H1 (cell line): ENCODE data around the gene BRCA1. TPM values are rescaled to one million over a fixed set of nuclear protein-coding genes. Genes with fewer than 3 reads are reported as not detected.

Experiments
- CTCF ChIA-PET: fragments of 300-600 bp; sonication (Branson Sonifier 250); formaldehyde crosslinking; loops from one replicate; lab custom pipeline; 2021; ENCODE audit not compliant: partially characterized antibody; lab: Charles Lee
- POLR2A ChIA-PET: fragments of 300-600 bp; sonication (Branson Sonifier 250); formaldehyde crosslinking; loops from one replicate; lab custom pipeline; 2021; ENCODE audit warnings: inconsistent platforms; ENCODE audit not compliant: partially characterized antibody; lab: Charles Lee
- DNase-seq, 2 experiments: peaks; one replicate each; pipeline versions ENCODE4 v3.0.0 to v3.0.0-alpha.2; 2010 to 2022; ENCODE audit warnings: low spot score in 2 of 2, low read depth in 1 of 2, mixed read lengths in 1 of 2
- FAIRE-seq: peaks from 2 replicates; lab custom pipeline; 2011; peaks lifted over from hg19 to GRCh38; lab: Jason Lieb, UNC
- H2AFZ ChIP-seq: 2 replicates; pipeline ENCODE4 v1.8.1; 2012; ENCODE audit warnings: low read length, inconsistent platforms
- H2AK5ac ChIP-seq: 2 replicates; pipeline ENCODE4 v1.6.1; 2013; ENCODE audit warnings: low read depth, low read length
- H2BK120ac ChIP-seq: replicated peaks from 2 replicates; pipeline ENCODE3; 2013; ENCODE audit warnings: low read depth, low read length, inconsistent platforms
- H2BK12ac ChIP-seq: 2 replicates; pipeline ENCODE4 v1.6.1; 2013; ENCODE audit warnings: low read depth, low read length
- H2BK15ac ChIP-seq: 2 replicates; pipeline ENCODE4 v1.6.1; 2013; ENCODE audit warnings: low read length
- H2BK20ac ChIP-seq: 2 replicates; pipeline ENCODE4 v1.6.1; 2013; ENCODE audit warnings: low read length
- H2BK5ac ChIP-seq: 2 replicates; pipeline ENCODE4 v1.6.1; 2013; ENCODE audit warnings: low read depth, low read length
- H3K14ac ChIP-seq: 2 replicates; pipeline ENCODE4 v1.6.1; 2013; ENCODE audit warnings: inconsistent platforms; ENCODE audit not compliant: insufficient read length
- H3K18ac ChIP-seq: 2 replicates; pipeline ENCODE4 v1.6.1; 2013; ENCODE audit warnings: low read length; ENCODE audit errors: extremely low read depth
- H3K23ac ChIP-seq: 2 replicates; pipeline ENCODE4 v1.6.1; 2013; ENCODE audit warnings: inconsistent platforms; ENCODE audit not compliant: insufficient read length
- H3K23me2 ChIP-seq: 2 replicates; pipeline ENCODE4 v1.6.1; 2013; ENCODE audit warnings: low read depth, low read length
- H3K27ac ChIP-seq: 2 replicates; pipeline ENCODE4 v1.6.1; 2011; ENCODE audit warnings: low read depth, low read length, inconsistent platforms
- H3K27me3 ChIP-seq, 4 experiments: replicated peaks in 1 of 4; 1 replicate in 1 of 4; 2 replicates in 3 of 4; pipeline versions ENCODE4 v1.6.1 to v1.8.1; 2011 to 2013; ENCODE audit warnings: low read length in 3 of 4, mild to moderate bottlenecking in 3 of 4, inconsistent platforms in 2 of 4, mixed read lengths in 2 of 4, moderate library complexity in 1 of 4; ENCODE audit not compliant: control insufficient read depth in 3 of 4, insufficient read depth in 3 of 4; ENCODE audit errors: extremely low read depth in 1 of 4
- H3K36me3 ChIP-seq, 4 experiments: 2 replicates each; pipeline versions ENCODE4 v1.6.1 to v1.8.1; 2011 to 2013; ENCODE audit warnings: mild to moderate bottlenecking in 4 of 4, low read length in 3 of 4, moderate library complexity in 2 of 4, control low read depth in 1 of 4, inconsistent platforms in 1 of 4; ENCODE audit not compliant: insufficient read depth in 4 of 4, control insufficient read depth in 2 of 4
- H3K4ac ChIP-seq: replicated peaks from 2 replicates; pipeline ENCODE3; 2013; ENCODE audit warnings: low read length, low read depth, mixed read lengths, inconsistent platforms; ENCODE audit not compliant: insufficient read length
- H3K4me1 ChIP-seq, 4 experiments: replicated peaks in 1 of 4; 1 replicate in 1 of 4; 2 replicates in 3 of 4; pipeline versions ENCODE4 v1.6.1 to v1.8.1; 2011 to 2013; ENCODE audit warnings: low read length in 3 of 4, inconsistent platforms in 2 of 4, mixed read lengths in 1 of 4; ENCODE audit not compliant: insufficient read depth in 4 of 4, control insufficient read depth in 3 of 4
- H3K4me2 ChIP-seq, 2 experiments: 2 replicates each; pipeline versions ENCODE4 v1.6.1 to v1.8.1; 2011 to 2013; ENCODE audit warnings: low read depth in 2 of 2, low read length in 2 of 2, control low read depth in 1 of 2, inconsistent platforms in 1 of 2, mild to moderate bottlenecking in 1 of 2; ENCODE audit not compliant: insufficient read depth in 1 of 2
- H3K4me3 ChIP-seq, 4 experiments: fragments of 200-600, 300-600 bp in 1 of 4; sonication (generic), shearing (Covaris generic), sonication (Bioruptor Twin) in 1 of 4; 2 replicates each; pipeline versions ENCODE4 v1.5.1 to v1.8.1; 2011 to 2016; ENCODE audit warnings: low read length in 4 of 4, low read depth in 3 of 4, control low read depth in 2 of 4, inconsistent platforms in 2 of 4, mild to moderate bottlenecking in 2 of 4, mixed read lengths in 1 of 4, moderate library complexity in 1 of 4; ENCODE audit not compliant: insufficient read depth in 2 of 4; ENCODE audit errors: extremely low read depth in 1 of 4
- H3K56ac ChIP-seq: replicated peaks from 2 replicates; pipeline ENCODE3; 2013; ENCODE audit warnings: low read depth, mild to moderate bottlenecking, mixed read lengths, low read length, inconsistent platforms; ENCODE audit not compliant: insufficient read length
- H3K79me1 ChIP-seq: 2 replicates; pipeline ENCODE4 v1.6.1; 2013; ENCODE audit warnings: low read depth, low read length, control low read depth
- H3K79me2 ChIP-seq, 2 experiments: 2 replicates each; pipeline versions ENCODE4 v1.6.1 to v1.8.1; 2012 to 2013; ENCODE audit warnings: low read length in 2 of 2, mild to moderate bottlenecking in 2 of 2, inconsistent platforms in 1 of 2; ENCODE audit not compliant: insufficient read depth in 2 of 2, control insufficient read depth in 1 of 2
- H3K9ac ChIP-seq, 4 experiments: replicated peaks in 1 of 4; 1 replicate in 1 of 4; 2 replicates in 3 of 4; pipeline versions ENCODE4 v1.6.1 to v1.8.1; 2011 to 2013; ENCODE audit warnings: low read depth in 3 of 4, low read length in 3 of 4, control low read depth in 2 of 4, mild to moderate bottlenecking in 2 of 4, moderate library complexity in 2 of 4, inconsistent platforms in 1 of 4; ENCODE audit errors: extremely low read depth in 1 of 4
- H3K9me3 ChIP-seq, 2 experiments: 2 replicates each; pipeline versions ENCODE4 v1.6.1 to v1.8.1; 2012 to 2013; ENCODE audit warnings: mild to moderate bottlenecking in 2 of 2, moderate library complexity in 2 of 2, control low read depth in 1 of 2, inconsistent platforms in 1 of 2, low read depth in 1 of 2, low read length in 1 of 2, mixed read lengths in 1 of 2; ENCODE audit not compliant: insufficient read depth in 2 of 2
- H4K20me1 ChIP-seq, 2 experiments: replicated peaks in 1 of 2; 2 replicates each; pipeline versions ENCODE3 to v1.8.1; 2011 to 2013; ENCODE audit warnings: inconsistent platforms in 2 of 2, low read length in 2 of 2, mild to moderate bottlenecking in 1 of 2; ENCODE audit not compliant: insufficient read depth in 2 of 2, control insufficient read depth in 1 of 2
- H4K5ac ChIP-seq: 2 replicates; pipeline ENCODE4 v1.6.1; 2013; ENCODE audit warnings: low read length, low read depth, mixed read lengths, inconsistent platforms; ENCODE audit not compliant: insufficient read length
- H4K8ac ChIP-seq: 2 replicates; pipeline ENCODE4 v1.8.0; 2013; ENCODE audit warnings: mild to moderate bottlenecking, moderate library complexity, low read length, inconsistent platforms; ENCODE audit not compliant: insufficient read depth; ENCODE audit errors: extremely low read depth
- H4K91ac ChIP-seq: replicated peaks from 2 replicates; pipeline ENCODE3; 2013; ENCODE audit warnings: low read length, mixed read lengths, inconsistent platforms; ENCODE audit not compliant: insufficient read length
- CREB1 ChIP-seq: IDR thresholded peaks from 2 replicates; pipeline ENCODE4 v1.6.1; 2012; ENCODE audit warnings: inconsistent platforms
- TCF12 ChIP-seq: IDR thresholded peaks from 2 replicates; pipeline ENCODE4 v1.6.1; 2011; ENCODE audit warnings: low read depth, mild to moderate bottlenecking, low read length
- WGBS, 2 experiments: shearing (Covaris generic) in 1 of 2; methylation state at CpG; one replicate each; pipeline versions ENCODE4 v1.1.6 to v1.1.7; 2013 to 2015; ENCODE audit warnings: low lambda C conversion rate in 2 of 2, mixed read lengths in 2 of 2, inconsistent platforms in 1 of 2, low coverage in 1 of 2, missing lambda C conversion rate in 1 of 2; ENCODE audit not compliant: insufficient replicate concordance in 2 of 2, insufficient coverage in 1 of 2, insufficient read length in 1 of 2; ENCODE audit errors: extremely low coverage in 1 of 2, missing lambda C conversion rate in 1 of 2; 5-methylcytosine and 5-hydroxymethylcytosine counted together
- polyA plus RNA-seq, 7 experiments: library from polyadenylated mRNA; depleted of rRNA in 3 of 7; stranded (reverse) in 5 of 7; unstranded in 2 of 7; fragments of >200 nt in 5 of 7; fragments of 200-250 nt in 2 of 7; gene quantifications; 1 replicate in 5 of 7; 2 replicates in 1 of 7; 4 replicates in 1 of 7; pipeline versions ENCODE4 v1.2.1 to v1.2.3, GENCODE V29; 2011 to 2013; ENCODE audit warnings: missing spikeins in 2 of 7, mixed read lengths in 2 of 7
- total RNA-seq: library from RNA; stranded (reverse); fragmentation: NEBNext Ultra II Directional; extraction: Animal tissue kit (Norgen Biotek cat#: 25700); gene quantifications from 2 replicates; pipeline ENCODE4 v1.2.1, GENCODE V29; 2021

Gene BRCA1
- total and polyA plus RNA-seq, 2 of the 8 experiments (the other 6 are each of a cell fraction or from before 2014, with no cell fraction given) = 30.7 to 39.2 TPM

DNA sequence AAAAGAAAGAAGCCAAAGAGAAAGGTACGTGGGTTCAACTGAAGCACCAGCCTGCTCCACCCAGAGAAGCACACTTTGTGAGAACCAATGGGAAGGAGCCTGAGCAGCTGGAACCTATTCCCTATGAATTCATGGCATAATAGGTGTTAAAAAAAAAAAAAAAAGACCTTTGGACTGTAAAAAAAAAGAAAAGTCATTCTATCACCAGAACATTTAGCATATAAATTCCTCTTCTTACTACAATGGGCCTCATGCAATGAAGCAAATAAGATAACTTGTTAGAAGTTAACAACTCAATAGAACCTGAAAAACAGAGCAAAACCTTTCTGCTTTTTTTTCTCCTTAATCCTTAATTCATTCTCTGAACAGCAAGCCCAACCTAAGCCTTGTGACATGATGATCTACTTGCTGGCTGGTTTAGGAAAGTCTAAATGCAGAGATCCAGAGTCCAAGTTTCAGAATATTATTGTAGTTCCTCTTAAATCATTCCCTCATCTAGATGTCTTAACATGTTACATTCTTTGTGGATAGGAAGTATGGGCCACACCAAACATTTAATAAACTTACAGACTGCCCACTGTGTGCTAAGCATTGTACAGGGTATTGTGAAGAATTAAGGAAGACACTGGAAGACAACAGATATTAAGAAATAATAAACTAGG lies 45.4 kb downstream of the BRCA1 start:
- H3K23ac ChIP-seq = no peak overlapping the region
- no peak overlapping the region for H2BK5ac ChIP-seq
- no peak overlapping the region for H2AFZ ChIP-seq
- peak overlapping the region; percentile 43; the same call in 1 of the 2 replicates for H3K18ac ChIP-seq
- no peaks in the 10 kb centered on the region for H3K79me1 ChIP-seq
- H4K5ac ChIP-seq = no peak overlapping the region
- no peaks in the 10 kb centered on the region for H4K20me1 ChIP-seq
- no peaks in the 10 kb centered on the region for H3K23me2 ChIP-seq
- no peak for DNase-seq
- H3K27me3 ChIP-seq = no peaks in the 10 kb centered on the region
- no peak overlapping the region for H3K4ac ChIP-seq
- H3K27ac ChIP-seq = no peak overlapping the region
- TF ChIP-seq TCF12 (no peak), CREB1 (no peak)
- peak overlapping the region; percentile 5 to 6; a peak in 2 of 4 replicates for H3K4me2 ChIP-seq
- H3K14ac ChIP-seq = no peak overlapping the region
- FAIRE-seq = no peak
- 9% methylated on average over 1 of the region's 1 CpG; no CpG with 5 or more reads in 1 of the 2 experiments for WGBS, 2 experiments
- H3K4me3 ChIP-seq = no peak overlapping the region; a peak in 1 of 8 replicates
- no peaks in the 10 kb centered on the region for H3K9me3 ChIP-seq
- no peaks in the 10 kb centered on the region for H3K79me2 ChIP-seq
- CTCF ChIA-PET = interaction anchor here (1.0 to 3.8 kb wide), 2 partner anchors 8 to 56 kb away, joined by 3 to 15 read pairs; no protein-coding TSS in a partner anchor
- H4K91ac ChIP-seq = no peak overlapping the region
- no peak overlapping the region for H3K9ac ChIP-seq
- no peak overlapping the region for H4K8ac ChIP-seq
- H2BK120ac ChIP-seq = no peak overlapping the region
- no peak overlapping the region for H2BK15ac ChIP-seq
- H2BK12ac ChIP-seq = no peak overlapping the region
- POLR2A ChIA-PET = interaction anchor here (1.2 to 2.1 kb wide), 3 partner anchors 8 to 256 kb away, joined by 3 to 5 read pairs (median 4); partner anchors contain the start of gene BECN1
- H2BK20ac ChIP-seq = no peak overlapping the region
- peaks cover 0 to 15% (median 4%) of the 10 kb centered on the region in 4 experiments; a peak in 4 of 8 replicates for H3K36me3 ChIP-seq
- no peak overlapping the region for H3K56ac ChIP-seq
- peaks cover 0 to 7% (median 2%) of the 10 kb centered on the region in 4 experiments; a peak in 2 of 7 replicates for H3K4me1 ChIP-seq
- H2AK5ac ChIP-seq = no peak overlapping the region
